ENCODE results near the gene SSH3.

SSH3 gene

GRCh38 chr11:67304511-67305113 lies 1.3 kb downstream of the SSH3 start:
- ATAC-seq (no peak), DNase-seq (no peak)
- Mint-ChIP-seq H3K27me3 (no peaks in the 10 kb centered on the region), H3K4me1 (peaks cover 5% of the 10 kb centered on the region), H3K36me3 (ENCODE audit: low read depth) (no peaks in the 10 kb centered on the region), H3K4me3 (peak overlapping the region; percentile 32), H3K27ac (peak overlapping the region; percentile 36), H3K9me3 (no peaks in the 10 kb centered on the region)

GRCh38 chr11:67306769-67307544 lies 3.6 kb downstream of the SSH3 start:
- Mint-ChIP-seq H3K27ac (no peak overlapping the region), H3K4me1 (peaks cover 11% of the 10 kb centered on the region), H3K36me3 (ENCODE audit: low read depth) (no peaks in the 10 kb centered on the region), H3K9me3 (no peaks in the 10 kb centered on the region), H3K27me3 (no peaks in the 10 kb centered on the region), H3K4me3 (no peak overlapping the region)
- ATAC-seq, result no peak
- DNase-seq, result no peak

DNA sequence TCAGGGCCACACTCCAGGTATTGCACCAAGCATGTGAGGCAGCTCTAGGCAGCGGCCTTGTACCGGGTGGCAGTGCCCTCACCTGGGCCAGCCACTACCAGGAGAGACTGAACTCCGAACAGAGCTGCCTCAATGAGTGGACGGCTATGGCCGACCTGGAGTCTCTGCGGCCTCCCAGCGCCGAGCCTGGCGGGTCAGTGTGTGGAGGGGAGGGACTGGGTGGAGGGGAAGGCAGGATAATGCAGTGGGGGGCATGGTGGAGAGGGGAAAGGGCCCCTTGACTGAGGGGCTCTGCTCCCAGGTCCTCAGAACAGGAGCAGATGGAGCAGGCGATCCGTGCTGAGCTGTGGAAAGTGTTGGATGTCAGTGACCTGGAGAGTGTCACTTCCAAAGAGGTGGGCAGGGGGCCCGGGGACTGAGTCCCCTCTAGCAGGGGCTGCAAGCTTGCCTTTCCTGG lies 4.2 kb downstream of the SSH3 start:
- no peak overlapping the region for H3K27ac Mint-ChIP-seq
- DNase-seq (no peak), ATAC-seq (no peak)
- no peaks in the 10 kb centered on the region for H3K36me3 Mint-ChIP-seq (ENCODE audit: low read depth)
- H3K27me3 Mint-ChIP-seq, result no peaks in the 10 kb centered on the region
- H3K4me1 Mint-ChIP-seq, result peaks cover 15% of the 10 kb centered on the region
- no peak overlapping the region for H3K4me3 Mint-ChIP-seq
- no peaks in the 10 kb centered on the region for H3K9me3 Mint-ChIP-seq

- Mint-ChIP-seq H3K27me3 (no peaks in the 10 kb centered on the region), H3K9me3 (no peaks in the 10 kb centered on the region), H3K27ac (no peak overlapping the region), H3K4me1 (peaks cover 19% of the 10 kb centered on the region), H3K36me3 (ENCODE audit: low read depth) (no peaks in the 10 kb centered on the region), H3K4me3 (no peak overlapping the region)
- DNase-seq, result no peak
- no peak for ATAC-seq
These were observed 4.9 kb downstream of the SSH3 start for GRCh38 chr11:67308031-67308866.

GRCh38 chr11:67309166-67309565 lies 5.8 kb downstream of the SSH3 start:
- H3K36me3 Mint-ChIP-seq (ENCODE audit: low read depth), result no peaks in the 10 kb centered on the region
- H3K9me3 Mint-ChIP-seq, result no peaks in the 10 kb centered on the region
- H3K4me3 Mint-ChIP-seq, result no peak overlapping the region
- H3K27ac Mint-ChIP-seq, result no peak overlapping the region
- no peaks in the 10 kb centered on the region for H3K27me3 Mint-ChIP-seq
- DNase-seq (no peak), ATAC-seq (no peak)
- H3K4me1 Mint-ChIP-seq, result peaks cover 23% of the 10 kb centered on the region

- Mint-ChIP-seq H3K36me3 (ENCODE audit: low read depth) (no peaks in the 10 kb centered on the region), H3K4me3 (no peak overlapping the region), H3K27ac (no peak overlapping the region), H3K4me1 (peaks cover 23% of the 10 kb centered on the region), H3K9me3 (no peaks in the 10 kb centered on the region), H3K27me3 (no peaks in the 10 kb centered on the region)
- no peak for ATAC-seq
- DNase-seq, result no peak
These were observed 6.3 kb downstream of the SSH3 start for GRCh38 chr11:67309661-67310061.

GRCh38 chr11:67310246-67311050 lies 7.1 kb downstream of the SSH3 start:
- H3K4me1 Mint-ChIP-seq, result peaks cover 23% of the 10 kb centered on the region

DNA sequence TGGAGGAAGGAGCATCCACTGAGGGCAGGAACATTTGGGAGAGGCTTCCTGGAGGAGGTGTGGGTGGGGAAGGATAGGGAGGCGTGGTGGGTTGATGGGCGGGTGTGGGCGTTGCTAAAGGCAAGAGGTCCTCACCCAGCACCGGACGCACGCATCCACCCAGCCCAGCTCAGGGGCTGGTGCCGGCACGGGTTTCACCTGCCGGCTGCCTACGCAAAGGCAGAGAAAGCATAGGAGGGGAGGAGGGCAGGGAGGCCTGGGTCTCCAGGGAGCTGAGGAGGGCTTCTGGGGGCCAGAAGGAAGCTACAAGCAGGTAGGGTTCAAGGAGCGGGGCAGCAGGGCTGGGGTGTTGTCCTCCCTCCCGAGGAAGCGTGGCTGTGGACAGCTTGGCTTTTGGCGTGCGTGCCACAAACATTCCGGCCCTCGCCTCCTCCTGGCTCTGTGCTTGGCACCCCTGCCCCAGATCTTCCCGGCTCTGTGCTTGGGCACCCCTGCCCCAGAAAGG lies 7.8 kb downstream of the SSH3 start:
- peaks cover 23% of the 10 kb centered on the region for H3K4me1 Mint-ChIP-seq
- no peak overlapping the region for H3K27ac Mint-ChIP-seq
- no peak overlapping the region for H3K4me3 Mint-ChIP-seq

More at GRCh38 chr11:67310246-67311050, 7.1 kb downstream of the SSH3 start:
- no peak overlapping the region for H3K4me3 Mint-ChIP-seq
- no peaks in the 10 kb centered on the region for H3K27me3 Mint-ChIP-seq
- DNase-seq, result no peak
- ATAC-seq, result no peak
- no peaks in the 10 kb centered on the region for H3K9me3 Mint-ChIP-seq
- H3K36me3 Mint-ChIP-seq (ENCODE audit: low read depth), result no peaks in the 10 kb centered on the region
- no peak overlapping the region for H3K27ac Mint-ChIP-seq

DNA sequence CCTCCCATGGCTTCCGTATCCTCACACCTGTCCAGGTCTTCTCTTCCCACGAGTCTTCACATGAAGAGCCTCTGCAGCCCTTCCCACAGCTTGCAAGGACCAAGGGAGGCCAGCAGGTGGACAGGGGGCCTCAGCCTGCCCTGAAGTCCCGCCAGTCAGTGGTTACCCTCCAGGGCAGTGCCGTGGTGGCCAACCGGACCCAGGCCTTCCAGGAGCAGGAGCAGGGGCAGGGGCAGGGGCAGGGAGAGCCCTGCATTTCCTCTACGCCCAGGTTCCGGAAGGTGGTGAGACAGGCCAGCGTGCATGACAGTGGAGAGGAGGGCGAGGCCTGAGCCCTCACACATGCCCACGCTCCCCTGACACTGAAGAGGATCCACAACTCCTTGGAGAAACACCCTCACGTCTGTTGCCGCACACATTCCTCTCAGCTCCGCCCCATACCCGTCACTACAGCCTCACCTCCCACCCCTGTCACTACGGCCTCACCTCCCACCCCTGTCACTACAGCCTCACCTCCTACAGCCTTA lies 8.3 kb downstream of the SSH3 start:
- Mint-ChIP-seq H3K4me3 (no peak overlapping the region), H3K36me3 (ENCODE audit: low read depth) (no peaks in the 10 kb centered on the region), H3K9me3 (no peaks in the 10 kb centered on the region), H3K4me1 (peaks cover 23% of the 10 kb centered on the region), H3K27ac (no peak overlapping the region), H3K27me3 (no peaks in the 10 kb centered on the region)
- no peak for DNase-seq
- peak; percentile 9 for ATAC-seq

More for the DNA sequence above, 7.8 kb downstream of the SSH3 start:
- no peaks in the 10 kb centered on the region for H3K27me3 Mint-ChIP-seq
- no peaks in the 10 kb centered on the region for H3K9me3 Mint-ChIP-seq
- DNase-seq, result no peak
- no peaks in the 10 kb centered on the region for H3K36me3 Mint-ChIP-seq (ENCODE audit: low read depth)
- no peak for ATAC-seq

- Mint-ChIP-seq H3K27me3 (no peaks in the 10 kb centered on the region), H3K27ac (peak overlapping the region; percentile 67), H3K4me3 (no peak overlapping the region), H3K4me1 (peaks cover 27% of the 10 kb centered on the region), H3K36me3 (ENCODE audit: low read depth) (no peaks in the 10 kb centered on the region), H3K9me3 (no peaks in the 10 kb centered on the region)
- DNase-seq (peak; percentile 38), ATAC-seq (no peak)
These were observed 9.1 kb downstream of the SSH3 start for GRCh38 chr11:67312187-67313021.

- Mint-ChIP-seq H3K27me3 (peaks cover 4% of the 10 kb centered on the region), H3K27ac (peak overlapping the region; percentile 67), H3K4me3 (no peak overlapping the region), H3K36me3 (ENCODE audit: low read depth) (peaks cover 3% of the 10 kb centered on the region), H3K9me3 (no peaks in the 10 kb centered on the region), H3K4me1 (peaks cover 33% of the 10 kb centered on the region)
- DNase-seq (no peak), ATAC-seq (no peak)
These were observed 10.0 kb downstream of the SSH3 start for GRCh38 chr11:67313125-67313890.

- Mint-ChIP-seq H3K4me3 (no peak overlapping the region), H3K27ac (no peak overlapping the region), H3K36me3 (ENCODE audit: low read depth) (peaks cover 3% of the 10 kb centered on the region), H3K9me3 (no peaks in the 10 kb centered on the region), H3K4me1 (peaks cover 41% of the 10 kb centered on the region), H3K27me3 (peaks cover 4% of the 10 kb centered on the region)
- ATAC-seq (no peak), DNase-seq (no peak)
These were observed 10.9 kb downstream of the SSH3 start for GRCh38 chr11:67314218-67314617.

All from activated naive CD8-positive, alpha-beta T cell treated with anti-CD3 and anti-CD28 coated beads, Interleukin-2, amount 50 U/mL, for 24 hours (primary cell).